Astrocyte of the cerebellum (primary cell): ENCODE measurements around the gene UBR7.

ENCODE experiments used
- DNase-seq: peaks from one replicate; pipeline ENCODE4 v3.0.0-alpha.2; 2011; ENCODE audit warnings: low read depth
- H3K4me3 ChIP-seq: 2 replicates; pipeline ENCODE4 v1.5.1; 2011; ENCODE audit warnings: mild to moderate bottlenecking, low read depth, low read length, moderate library complexity
- in situ Hi-C: cut with HindIII; loops from 2 replicates; pipeline ENCODE4 v1.10.0; 2017; ENCODE audit warnings: low sequenced_read_pairs
- TF ChIP-seq, protein P1 (sequence below): IDR thresholded peaks from 2 replicates; pipeline ENCODE4 v1.5.1; 2012; ENCODE audit warnings: low read length, low read depth, moderate library complexity, mild to moderate bottlenecking; ENCODE audit errors: missing control alignments

UBR7 gene

DNA sequence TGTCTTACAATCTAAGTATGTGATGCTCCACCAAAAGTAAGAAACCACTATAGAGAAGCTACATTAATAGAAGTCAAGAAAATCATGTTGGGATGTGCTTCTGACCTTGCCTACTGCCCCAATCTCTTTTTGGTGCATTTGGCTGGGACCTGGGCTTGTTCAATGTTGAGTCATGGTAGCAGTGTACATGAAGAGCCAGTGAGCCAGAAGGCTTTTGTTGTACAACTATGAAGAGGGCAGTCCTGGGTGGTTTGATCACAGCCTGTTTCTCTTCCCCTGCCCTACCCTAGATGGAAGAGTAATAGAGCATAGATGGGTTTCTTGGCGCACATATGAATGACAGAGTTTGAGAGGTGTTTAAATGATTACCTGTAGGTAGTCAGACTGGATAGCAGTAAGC, 56.4 kb downstream of the UBR7 start:
- no peak for DNase-seq
- H3K4me3 ChIP-seq, result no peak overlapping the region
- TF ChIP-seq, protein P1, sequence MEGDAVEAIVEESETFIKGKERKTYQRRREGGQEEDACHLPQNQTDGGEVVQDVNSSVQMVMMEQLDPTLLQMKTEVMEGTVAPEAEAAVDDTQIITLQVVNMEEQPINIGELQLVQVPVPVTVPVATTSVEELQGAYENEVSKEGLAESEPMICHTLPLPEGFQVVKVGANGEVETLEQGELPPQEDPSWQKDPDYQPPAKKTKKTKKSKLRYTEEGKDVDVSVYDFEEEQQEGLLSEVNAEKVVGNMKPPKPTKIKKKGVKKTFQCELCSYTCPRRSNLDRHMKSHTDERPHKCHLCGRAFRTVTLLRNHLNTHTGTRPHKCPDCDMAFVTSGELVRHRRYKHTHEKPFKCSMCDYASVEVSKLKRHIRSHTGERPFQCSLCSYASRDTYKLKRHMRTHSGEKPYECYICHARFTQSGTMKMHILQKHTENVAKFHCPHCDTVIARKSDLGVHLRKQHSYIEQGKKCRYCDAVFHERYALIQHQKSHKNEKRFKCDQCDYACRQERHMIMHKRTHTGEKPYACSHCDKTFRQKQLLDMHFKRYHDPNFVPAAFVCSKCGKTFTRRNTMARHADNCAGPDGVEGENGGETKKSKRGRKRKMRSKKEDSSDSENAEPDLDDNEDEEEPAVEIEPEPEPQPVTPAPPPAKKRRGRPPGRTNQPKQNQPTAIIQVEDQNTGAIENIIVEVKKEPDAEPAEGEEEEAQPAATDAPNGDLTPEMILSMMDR, result no peak
- in situ Hi-C loops, result no loop called here

DNA sequence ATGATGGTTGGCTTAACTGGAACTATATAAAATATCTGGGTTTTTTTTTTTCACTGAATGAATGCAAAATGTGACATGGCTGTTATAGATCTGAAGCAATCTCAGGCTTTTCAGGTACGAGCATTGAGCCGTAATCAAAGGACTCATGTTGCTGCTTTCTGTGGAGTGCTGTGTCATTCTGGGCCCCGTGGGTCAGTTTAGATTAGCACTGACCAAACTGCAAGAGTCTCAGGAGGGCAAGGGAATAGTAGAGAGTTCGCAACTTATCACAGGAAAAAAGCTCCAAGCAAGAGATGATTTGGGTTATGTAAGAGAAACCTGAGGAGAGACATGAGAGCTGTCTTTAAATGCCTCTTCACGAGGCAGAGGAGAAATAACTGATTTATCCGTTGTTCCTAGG, 59.1 kb downstream of the UBR7 start:
- no peak for DNase-seq
- no peak overlapping the region for H3K4me3 ChIP-seq
- in situ Hi-C loops, result no loop called here
- TF ChIP-seq, protein P1, result no peak

DNA sequence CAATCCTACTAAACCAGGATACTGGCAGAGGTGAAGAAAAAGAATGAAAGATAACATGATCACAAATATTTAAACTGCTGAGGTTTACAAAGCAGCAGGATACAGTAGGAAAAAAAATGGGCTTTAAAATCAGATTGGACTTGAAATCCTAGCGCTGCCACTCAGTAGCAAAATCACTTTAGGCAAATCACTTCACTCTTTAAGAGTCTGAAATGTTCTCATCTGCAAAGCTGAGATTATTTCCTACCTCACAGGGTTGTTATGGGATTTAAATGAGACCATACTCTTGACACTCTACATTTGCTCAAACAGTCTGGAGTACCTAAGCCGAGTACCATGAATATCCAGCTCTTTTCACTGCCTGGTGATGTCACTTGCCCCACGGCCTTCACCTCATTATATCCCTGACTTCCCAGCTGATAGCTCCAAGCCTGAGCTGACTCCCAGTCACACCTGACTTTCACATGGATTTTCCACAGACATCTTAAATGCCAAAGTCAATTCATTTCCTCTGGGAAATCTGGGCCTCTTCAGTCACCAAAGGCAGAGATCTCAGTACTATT, 60.2 kb downstream of the UBR7 start:
- in situ Hi-C loops, result no loop called here
- H3K4me3 ChIP-seq, result no peak overlapping the region
- DNase-seq, result no peak
- TF ChIP-seq, protein P1, result no peak

DNA sequence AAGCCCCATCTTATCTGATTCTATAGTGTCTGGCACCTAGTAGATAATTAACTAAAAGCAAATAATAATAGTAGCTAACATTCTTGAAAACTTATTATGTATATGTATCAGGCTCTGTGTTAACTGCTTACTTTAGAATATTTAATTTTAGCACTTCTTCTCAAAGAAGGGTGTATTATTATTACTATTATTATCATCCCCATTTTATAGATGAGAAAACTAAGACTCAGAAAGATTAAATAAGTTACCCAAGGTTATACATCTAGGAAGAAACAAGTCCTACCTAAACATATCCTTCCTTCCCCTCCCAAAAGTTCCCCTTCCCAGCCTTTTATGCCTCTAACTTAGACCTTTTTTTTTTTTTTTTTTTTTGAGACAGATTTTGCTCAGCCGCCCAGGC, 61.4 kb downstream of the UBR7 start:
- TF ChIP-seq, protein P1, result no peak

DNA sequence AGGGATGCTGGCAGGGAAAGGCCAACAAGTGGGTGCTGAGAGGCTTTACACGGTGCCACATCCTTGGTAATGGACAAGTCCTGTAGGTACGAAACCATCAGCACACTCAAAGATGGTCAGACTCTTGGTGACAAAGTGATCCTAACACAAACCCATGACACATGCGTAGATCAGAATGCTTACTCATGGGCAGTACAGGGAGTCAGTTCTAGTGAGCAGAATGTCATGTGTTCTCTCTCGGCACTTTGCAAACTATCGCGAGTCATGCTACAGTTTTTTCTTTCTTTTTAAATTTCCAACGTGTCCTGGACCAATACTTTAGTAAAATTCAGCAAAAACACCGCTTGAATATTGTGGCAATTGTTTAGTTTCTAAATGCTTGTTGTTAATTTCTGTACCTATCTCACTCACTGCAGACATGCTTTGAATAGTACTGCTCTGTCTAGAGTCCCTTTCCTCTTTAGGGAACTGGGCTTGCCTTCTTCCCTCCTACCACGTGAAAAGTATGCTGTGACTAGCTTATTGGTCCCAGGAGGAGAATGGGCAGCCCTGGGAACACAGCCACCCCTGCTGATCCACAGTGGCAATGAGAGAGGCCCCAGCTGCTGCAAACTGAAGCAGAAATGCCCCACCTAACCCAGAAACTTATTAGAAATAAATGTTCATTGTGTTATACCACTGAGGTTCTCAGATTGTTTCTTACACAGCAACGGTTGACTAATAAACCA, 62.4 kb downstream of the UBR7 start:
- no peak for DNase-seq
- no peak overlapping the region for H3K4me3 ChIP-seq
- TF ChIP-seq, protein P1, result no peak
- in situ Hi-C loops, result no loop called here

More for the DNA sequence above, 61.4 kb downstream of the UBR7 start:
- DNase-seq, result no peak
- in situ Hi-C loops, result no loop called here
- H3K4me3 ChIP-seq, result no peak overlapping the region

DNA sequence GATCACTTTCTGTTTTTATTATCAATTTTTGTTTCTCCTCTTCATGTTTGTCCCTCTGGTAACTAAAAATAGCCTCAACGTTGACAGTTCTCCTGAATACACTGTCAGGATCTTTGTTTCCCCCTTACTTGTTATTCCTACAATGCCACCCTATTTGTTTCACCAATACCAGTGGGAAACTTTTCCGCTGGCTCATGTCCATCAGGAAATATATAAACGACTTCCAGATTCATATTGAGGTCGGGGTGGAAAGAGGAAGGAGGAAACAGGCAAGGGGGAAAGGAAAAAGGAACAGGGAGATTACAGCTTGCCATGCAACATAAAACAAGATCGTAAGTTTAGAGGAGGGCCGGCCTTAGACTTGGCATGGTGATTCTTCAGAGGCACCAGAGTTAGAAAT, 64.1 kb downstream of the UBR7 start:
- in situ Hi-C loops, result no loop called here
- no peak for DNase-seq
- TF ChIP-seq, protein P1, result no peak
- H3K4me3 ChIP-seq, result no peak overlapping the region
